HG03045 (cell line): Measurements from ENCODE around the gene ZNF410.
"Not testable (repeated sequence)": the region's sequence is repeated elsewhere in the genome, so short reads cannot be mapped to it uniquely, and the experiment has no call there.

Experiments
- ATAC-seq: cut with Tn5 transposase; IDR thresholded peaks from one replicate; pipeline ENCODE4 v1.9.1; 2021; ENCODE audit warnings: mild to moderate bottlenecking, moderate library complexity; ENCODE audit not compliant: unreplicated experiment

Gene ZNF410

GRCh38 chr14:73886449-73887317 is at the start of gene ZNF410:
ZNF410 (plus strand) TSS chr14:73886859; CDS start chr14:73892176, 5,317 bp downstream.
- ATAC-seq = peak; percentile 96

- not testable (repeated sequence) for ATAC-seq
Measured at GRCh38 chr14:73838293-73839034, 48.2 kb upstream of the ZNF410 start.

- ATAC-seq = no peak
Measured at GRCh38 chr14:73842201-73842600, 44.5 kb upstream of the ZNF410 start.

- no peak for ATAC-seq
Measured at GRCh38 chr14:73842851-73843250, 43.8 kb upstream of the ZNF410 start.

- no peak for ATAC-seq
Measured at GRCh38 chr14:73843296-73843695, 43.4 kb upstream of the ZNF410 start.

GRCh38 chr14:73846947-73847346 is 39.7 kb upstream of the ZNF410 start:
- no peak for ATAC-seq

GRCh38 chr14:73851000-73851399 is 35.7 kb upstream of the ZNF410 start:
- ATAC-seq = no peak

GRCh38 chr14:73851567-73852382 is 34.9 kb upstream of the ZNF410 start, which contains the start of gene PTGR2:
PTGR2 (plus strand) TSS chr14:73851831; CDS start chr14:73858863, 7,032 bp downstream.
- ATAC-seq = peak; percentile 86

GRCh38 chr14:73859145-73859544 is 27.5 kb upstream of the ZNF410 start:
- ATAC-seq = no peak

- no peak for ATAC-seq
Measured at GRCh38 chr14:73861073-73861472, 25.6 kb upstream of the ZNF410 start.

- ATAC-seq = no peak
Measured at GRCh38 chr14:73862480-73862879, 24.2 kb upstream of the ZNF410 start.

- ATAC-seq = no peak
Measured at GRCh38 chr14:73863209-73863608, 23.4 kb upstream of the ZNF410 start.

- ATAC-seq = no peak
Measured at GRCh38 chr14:73865534-73866113, 21.0 kb upstream of the ZNF410 start.

- ATAC-seq = not testable (repeated sequence)
Measured at GRCh38 chr14:73869754-73870153, 16.9 kb upstream of the ZNF410 start.

- ATAC-seq = no peak
Measured at GRCh38 chr14:73870525-73871235, 16.0 kb upstream of the ZNF410 start.

GRCh38 chr14:73873660-73874059 is 13.0 kb upstream of the ZNF410 start:
- ATAC-seq = no peak

GRCh38 chr14:73877790-73878189 is 8.9 kb upstream of the ZNF410 start:
- no peak for ATAC-seq

- ATAC-seq = no peak
Measured at GRCh38 chr14:73878436-73878835, 8.2 kb upstream of the ZNF410 start.

- ATAC-seq = no peak
Measured at GRCh38 chr14:73879027-73879426, 7.6 kb upstream of the ZNF410 start.
